Ectodermal cell (in vitro differentiated cells): ENCODE measurements around the gene ALDH3B1.

Experiments
- H3K27ac ChIP-seq: 2 replicates; pipeline ENCODE4 v1.7.0; 2013; ENCODE audit warnings: mild to moderate bottlenecking, low read depth, low read length; ENCODE audit not compliant: insufficient read depth, poor library complexity, severe bottlenecking
- H3K27me3 ChIP-seq: 2 replicates; pipeline ENCODE4 v1.7.0; 2013; ENCODE audit warnings: mild to moderate bottlenecking, low read length; ENCODE audit not compliant: insufficient read depth, control insufficient read depth, poor library complexity, severe bottlenecking
- H3K36me3 ChIP-seq: one replicate; pipeline ENCODE4 v1.7.0; 2013; ENCODE audit warnings: low read length; ENCODE audit not compliant: control insufficient read depth, insufficient read depth
- H3K4me1 ChIP-seq: one replicate; pipeline ENCODE4 v1.7.0; 2013; ENCODE audit warnings: low read length; ENCODE audit not compliant: control insufficient read depth, insufficient read depth
- H3K4me3 ChIP-seq: 2 replicates; pipeline ENCODE4 v1.7.0; 2013; ENCODE audit warnings: low read depth, low read length, control low read depth; ENCODE audit not compliant: insufficient read depth
- H3K9me3 ChIP-seq: 2 replicates; pipeline ENCODE4 v1.7.0; 2013; ENCODE audit warnings: mild to moderate bottlenecking, low read length, moderate library complexity; ENCODE audit not compliant: control insufficient read depth
- WGBS, 2 experiments: methylation state at CpG; one replicate each; pipeline ENCODE4 v1.1.7; 2013; ENCODE audit warnings: missing lambda C conversion rate in 2 of 2; 5-methylcytosine and 5-hydroxymethylcytosine counted together

ALDH3B1 gene

DNA sequence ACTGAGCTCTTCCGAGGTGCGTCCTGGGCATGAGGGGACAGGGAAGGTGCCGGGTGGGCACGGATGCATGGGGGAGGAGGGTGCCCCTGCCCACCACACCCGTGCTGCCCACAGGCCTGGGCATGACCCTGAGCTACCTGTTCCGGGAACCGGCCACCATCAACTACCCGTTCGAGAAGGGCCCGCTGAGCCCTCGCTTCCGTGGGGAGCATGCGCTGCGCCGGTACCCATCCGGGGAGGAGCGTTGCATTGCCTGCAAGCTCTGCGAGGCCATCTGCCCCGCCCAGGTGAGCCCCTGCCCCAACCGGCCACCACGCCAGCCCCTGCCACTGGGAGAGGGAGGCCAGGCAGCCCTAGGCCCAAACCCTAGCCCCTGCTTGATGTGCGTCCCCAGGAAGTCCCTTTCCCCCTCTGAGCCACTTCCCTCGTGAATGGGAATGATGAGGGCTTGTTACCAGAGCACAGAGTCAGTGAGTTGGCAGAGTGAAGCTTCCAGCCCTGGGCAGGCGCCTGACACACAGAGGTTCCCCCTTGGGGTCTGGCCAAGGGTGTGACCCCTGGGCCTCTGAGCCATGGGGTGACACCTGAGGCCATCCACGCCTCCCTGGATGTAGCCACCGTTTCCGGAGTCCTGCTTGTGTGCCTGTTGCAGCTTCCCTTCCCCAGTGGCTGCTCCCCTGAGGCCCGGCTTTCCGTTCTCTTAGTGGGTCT, 23.0 kb downstream of the ALDH3B1 start:
- no peaks in the 10 kb centered on the region for H3K27me3 ChIP-seq
- H3K4me1 ChIP-seq, result peaks cover 24% of the 10 kb centered on the region
- H3K4me3 ChIP-seq, result no peak overlapping the region
- WGBS, 2 experiments, result 96% methylated on average over 29 of the region's 29 CpGs
- no peaks in the 10 kb centered on the region for H3K9me3 ChIP-seq
- H3K27ac ChIP-seq, result no peak overlapping the region
- peaks cover 21% of the 10 kb centered on the region for H3K36me3 ChIP-seq

DNA sequence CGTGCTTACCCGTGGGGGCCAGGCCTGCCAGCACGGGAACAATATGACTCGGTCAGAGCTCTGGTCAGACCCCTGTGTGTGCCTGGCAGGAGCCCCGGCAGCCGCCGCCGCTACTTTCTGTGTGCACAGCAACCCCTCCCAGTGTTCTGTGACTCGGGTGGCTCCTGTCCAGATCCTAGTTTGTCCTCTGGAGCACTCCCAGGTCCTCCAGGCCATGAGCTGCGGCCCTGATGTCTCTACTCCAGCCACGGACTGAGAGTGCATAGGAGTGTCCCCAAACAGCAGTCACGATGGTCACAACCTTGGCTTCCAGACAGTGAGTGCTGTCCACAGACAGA, 23.6 kb downstream of the ALDH3B1 start:
- Histone ChIP-seq H3K36me3 (peaks cover 21% of the 10 kb centered on the region), H3K27ac (no peak overlapping the region), H3K9me3 (no peaks in the 10 kb centered on the region), H3K4me3 (no peak overlapping the region), H3K4me1 (peaks cover 27% of the 10 kb centered on the region), H3K27me3 (no peaks in the 10 kb centered on the region)
- 95 to 96% methylated on average over 12 of the region's 12 CpGs for WGBS, 2 experiments

DNA sequence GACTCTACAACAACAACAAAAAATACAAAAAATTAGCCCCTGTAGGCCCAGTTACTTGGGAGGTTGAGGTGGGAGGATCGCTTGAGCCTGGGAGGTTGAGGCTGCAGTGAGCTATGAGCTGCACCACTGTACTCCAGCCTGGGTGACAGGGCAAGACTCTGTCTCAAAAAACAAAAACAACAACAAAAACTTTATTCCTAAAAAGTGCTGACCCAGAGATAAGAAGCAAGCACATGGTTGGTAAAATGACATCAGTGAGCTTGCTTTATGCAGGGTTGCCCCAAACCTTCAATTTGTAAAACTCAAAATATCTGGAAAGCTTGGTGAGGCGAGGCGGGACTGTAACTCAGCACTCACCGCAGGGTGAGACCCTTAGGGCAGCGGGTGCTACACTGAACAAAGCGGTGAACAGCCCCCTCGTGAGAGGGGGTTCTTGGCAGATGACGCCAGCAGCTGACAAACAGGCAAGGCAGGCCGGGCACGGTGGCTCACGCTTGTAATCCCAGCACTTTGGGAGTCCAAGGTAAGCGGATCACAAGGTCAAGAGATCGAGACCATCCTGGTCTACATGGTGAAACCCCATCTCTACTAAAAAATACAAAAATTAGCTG, 25.2 kb downstream of the ALDH3B1 start:
- H3K27me3 ChIP-seq, result no peaks in the 10 kb centered on the region
- peaks cover 21% of the 10 kb centered on the region for H3K36me3 ChIP-seq
- whole genome bisulfite sequencing, 2 experiments, result 89 to 92% methylated on average over 13 of the region's 13 CpGs

DNA sequence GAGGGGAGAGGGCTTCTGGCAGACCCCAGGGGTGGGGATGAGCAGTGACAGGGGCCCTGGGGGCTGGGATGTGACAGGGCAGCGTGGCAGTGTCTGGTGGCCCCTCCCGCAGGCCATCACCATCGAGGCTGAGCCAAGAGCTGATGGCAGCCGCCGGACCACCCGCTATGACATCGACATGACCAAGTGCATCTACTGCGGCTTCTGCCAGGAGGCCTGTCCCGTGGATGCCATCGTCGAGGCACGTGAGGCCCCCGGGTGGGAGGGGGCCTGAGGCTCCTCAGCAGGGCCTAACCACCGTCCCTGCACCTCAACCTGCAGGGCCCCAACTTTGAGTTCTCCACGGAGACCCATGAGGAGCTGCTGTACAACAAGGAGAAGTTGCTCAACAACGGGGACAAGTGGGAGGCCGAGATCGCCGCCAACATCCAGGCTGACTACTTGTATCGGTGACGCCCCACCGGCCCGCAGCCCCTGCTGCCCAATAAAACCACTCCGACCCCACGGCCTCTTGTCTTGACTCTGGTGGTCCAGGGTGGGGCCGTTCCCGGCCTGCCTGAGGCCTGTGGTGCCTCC, 26.1 kb downstream of the ALDH3B1 start:
- peaks cover 21% of the 10 kb centered on the region for H3K36me3 ChIP-seq
- H3K9me3 ChIP-seq, result no peaks in the 10 kb centered on the region
- no peaks in the 10 kb centered on the region for H3K27me3 ChIP-seq
- no peak overlapping the region for H3K4me3 ChIP-seq
- peaks cover 29% of the 10 kb centered on the region for H3K4me1 ChIP-seq
- 91% methylated on average over 27 of the region's 27 CpGs for WGBS, 2 experiments
- H3K27ac ChIP-seq, result no peak overlapping the region

More for the DNA sequence above, 25.2 kb downstream of the ALDH3B1 start:
- no peaks in the 10 kb centered on the region for H3K9me3 ChIP-seq
- H3K27ac ChIP-seq, result no peak overlapping the region
- H3K4me1 ChIP-seq, result peaks cover 28% of the 10 kb centered on the region
- H3K4me3 ChIP-seq, result no peak overlapping the region

DNA sequence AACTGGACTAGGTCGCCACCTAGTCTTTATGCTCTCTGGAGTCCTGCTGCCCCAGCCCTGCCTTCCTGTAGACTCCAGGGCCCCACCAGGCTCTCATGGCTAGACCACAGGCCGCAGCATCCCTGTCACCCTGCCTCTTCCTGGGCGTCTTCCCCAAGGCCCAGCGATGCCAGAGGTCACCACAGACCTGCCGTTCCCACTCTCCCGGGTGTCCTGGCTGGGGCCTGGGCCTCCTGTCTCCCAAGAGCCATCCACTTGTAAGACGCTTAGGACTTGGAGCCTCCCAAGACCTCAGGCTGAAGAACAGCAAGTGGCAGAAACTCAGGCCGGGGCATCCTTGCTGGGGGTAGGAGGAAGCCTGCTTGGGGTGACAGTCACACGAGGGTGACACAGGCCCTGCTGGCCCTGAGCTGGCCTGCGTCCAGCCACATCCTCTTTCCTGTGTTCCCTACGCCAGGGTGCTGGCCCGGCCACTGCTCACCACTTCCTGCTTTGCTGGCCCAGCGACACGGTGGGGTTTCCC, 26.7 kb downstream of the ALDH3B1 start:
- H3K27ac ChIP-seq, result no peak overlapping the region
- H3K4me1 ChIP-seq, result peaks cover 23% of the 10 kb centered on the region
- 93 to 94% methylated on average over 14 of the region's 14 CpGs for WGBS, 2 experiments
- peaks cover 21% of the 10 kb centered on the region for H3K36me3 ChIP-seq
- no peak overlapping the region for H3K4me3 ChIP-seq
- H3K9me3 ChIP-seq, result no peaks in the 10 kb centered on the region
- H3K27me3 ChIP-seq, result no peaks in the 10 kb centered on the region

DNA sequence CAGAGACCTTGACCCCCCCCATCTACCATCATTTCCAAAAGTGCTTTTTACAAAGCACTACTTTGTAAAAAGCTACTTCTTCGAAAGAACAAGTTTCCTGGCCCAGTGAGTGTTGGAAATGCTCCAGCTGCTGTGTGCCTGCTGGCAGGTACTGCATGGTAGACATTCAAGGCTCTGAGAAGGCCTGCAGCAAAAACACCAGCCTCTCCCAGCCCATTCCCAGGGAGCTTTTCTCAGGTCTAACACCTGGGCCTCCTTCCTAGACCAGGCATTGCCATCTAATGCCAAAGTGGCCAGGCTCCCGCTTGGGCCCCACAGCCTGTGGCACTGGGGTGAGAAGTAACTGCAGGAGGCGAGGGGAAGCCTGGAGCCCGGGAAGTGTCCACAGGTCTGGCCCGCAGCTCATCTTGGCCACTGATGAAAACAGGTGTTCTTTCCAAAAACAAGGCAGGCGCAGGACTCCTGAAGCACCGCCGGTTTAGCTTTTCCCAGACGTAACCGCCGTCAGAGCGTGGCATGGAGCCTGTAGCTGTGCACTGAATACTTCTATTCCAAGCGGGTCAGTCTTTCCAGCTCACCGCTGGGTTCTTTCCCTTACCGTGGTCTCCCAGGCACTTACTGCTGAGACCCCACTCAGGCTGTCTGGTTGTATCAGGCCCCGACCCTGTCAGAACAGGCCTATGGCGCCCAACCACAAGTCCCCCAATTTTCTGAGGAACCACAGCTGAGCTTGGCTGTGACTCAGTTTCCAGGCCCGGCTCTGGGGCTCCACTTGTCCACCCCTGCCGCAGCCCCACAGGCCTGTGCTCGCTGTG, 27.5 kb downstream of the ALDH3B1 start:
- Histone ChIP-seq H3K27me3 (no peaks in the 10 kb centered on the region), H3K27ac (no peak overlapping the region), H3K4me3 (no peak overlapping the region), H3K9me3 (no peaks in the 10 kb centered on the region), H3K4me1 (peaks cover 19% of the 10 kb centered on the region), H3K36me3 (peaks cover 19% of the 10 kb centered on the region)
- WGBS, 2 experiments, result 93 to 94% methylated on average over 20 of the region's 20 CpGs

DNA sequence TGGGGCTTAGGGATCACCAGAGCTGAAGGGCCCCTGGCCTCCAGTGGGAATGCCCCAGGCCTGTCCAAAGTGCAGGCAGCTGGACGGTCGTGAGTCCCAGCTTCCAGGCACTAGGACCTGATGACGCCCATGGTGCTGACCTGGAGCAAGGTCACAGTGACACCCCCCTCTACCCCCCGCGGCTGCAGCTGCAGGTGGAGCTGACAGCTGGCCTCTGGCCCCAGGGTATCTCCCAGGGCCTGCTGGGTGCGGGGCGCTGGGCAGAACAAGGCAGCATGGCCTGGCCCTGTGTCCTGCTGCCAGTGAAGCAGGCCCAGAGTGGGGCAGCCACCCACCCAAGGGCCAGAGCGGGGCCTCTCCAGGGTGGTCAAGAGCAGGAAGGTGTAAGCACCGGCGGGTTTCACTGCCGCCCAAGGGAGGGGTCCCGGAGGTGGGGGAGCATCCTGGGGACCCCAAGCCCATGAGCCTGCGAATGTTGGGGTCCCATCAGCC, 28.1 kb downstream of the ALDH3B1 start:
- H3K27ac ChIP-seq, result no peak overlapping the region
- no peaks in the 10 kb centered on the region for H3K9me3 ChIP-seq
- no peaks in the 10 kb centered on the region for H3K27me3 ChIP-seq
- H3K4me1 ChIP-seq, result peaks cover 19% of the 10 kb centered on the region
- H3K36me3 ChIP-seq, result peaks cover 13% of the 10 kb centered on the region
- WGBS, 2 experiments, result 61 to 64% methylated on average over 13 of the region's 13 CpGs
- no peak overlapping the region for H3K4me3 ChIP-seq

DNA sequence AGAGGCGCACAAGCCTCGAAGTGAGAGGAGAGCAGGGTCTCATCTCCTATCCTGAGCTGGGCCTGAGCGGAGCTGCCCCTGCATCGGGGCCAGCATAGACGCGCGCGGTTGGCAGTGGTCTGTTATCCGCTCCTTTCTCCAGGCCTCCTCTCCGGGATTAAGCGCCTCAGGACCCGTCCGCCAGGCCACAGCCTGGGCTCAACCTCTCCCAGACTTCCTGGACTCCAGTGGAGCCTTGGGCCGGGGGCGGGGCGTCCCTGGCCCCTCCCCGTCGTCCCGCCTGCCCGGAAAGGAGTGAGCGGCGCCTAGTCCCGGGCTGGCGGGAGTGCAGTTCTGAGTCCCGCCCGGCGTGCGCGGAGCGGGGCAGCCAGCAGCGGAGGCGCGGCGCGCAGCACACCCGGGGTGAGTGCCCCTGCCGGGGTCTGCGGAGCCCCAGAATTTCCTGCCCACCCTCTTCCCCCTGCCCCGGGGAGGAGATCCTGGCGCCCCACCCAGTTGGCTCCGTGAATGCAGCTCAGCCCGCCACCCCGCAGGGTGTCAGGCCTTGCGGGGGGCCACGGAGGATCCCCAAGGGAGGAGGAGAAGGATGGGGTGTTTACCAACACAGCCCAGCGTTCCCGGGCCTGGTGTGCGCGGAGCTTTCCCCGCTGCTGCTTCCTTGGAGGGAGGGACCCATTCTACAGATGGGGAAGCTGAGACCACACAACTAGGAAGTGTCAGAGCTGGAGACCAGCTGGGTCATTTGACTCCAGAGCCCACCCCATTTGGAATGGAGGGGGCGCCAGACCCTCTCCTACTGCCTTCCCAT, 28.8 kb downstream of the ALDH3B1 start, which contains the start of gene TCIRG1:
TSS of gene TCIRG1 (plus strand) at position 308 of the 808 bp plus-strand sequence. CDS start 2,247 bp downstream, outside the sequence.
- Histone ChIP-seq H3K9me3 (no peaks in the 10 kb centered on the region), H3K36me3 (peaks cover 6% of the 10 kb centered on the region), H3K27ac (no peak within 1 kb of the TSS), H3K27me3 (no peaks in the 10 kb centered on the region), H3K4me3 (peak within 1 kb of the TSS; percentile 43), H3K4me1 (peaks cover 19% of the 10 kb centered on the region)
- WGBS, 2 experiments, result 20 to 21% methylated on average over 51 of the region's 51 CpGs

DNA sequence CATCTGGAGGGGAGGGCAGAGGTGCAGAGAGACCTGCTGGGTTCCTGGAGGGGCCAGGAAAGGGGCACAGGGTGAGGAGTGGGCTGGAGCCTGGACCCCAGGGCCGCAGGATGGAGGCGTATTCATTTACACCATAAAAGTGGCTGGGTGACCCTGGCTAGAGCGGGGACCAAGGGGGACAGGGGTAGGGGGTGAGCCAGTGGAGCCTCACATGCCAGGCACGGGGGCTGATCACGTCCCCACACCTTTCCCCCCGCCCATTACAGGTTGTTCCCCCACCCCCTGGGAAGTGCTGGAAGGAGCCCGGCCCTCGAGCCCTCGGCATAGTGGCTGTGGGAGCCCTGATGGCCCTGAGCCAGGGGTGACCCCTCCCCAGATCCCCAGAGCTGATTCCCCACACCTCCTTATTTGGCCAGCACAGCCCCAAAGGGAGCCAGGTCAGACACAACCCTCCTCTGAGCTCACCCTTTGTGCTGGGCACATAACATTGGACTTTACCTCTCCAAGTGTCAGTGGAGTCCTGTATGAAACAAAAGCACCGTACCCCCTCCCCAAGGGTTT, 29.5 kb downstream of the ALDH3B1 start:
- 79 to 82% methylated on average over 9 to 10 of the region's 10 CpGs for WGBS, 2 experiments
- no peak overlapping the region for H3K27ac ChIP-seq
- H3K4me1 ChIP-seq, result peaks cover 19% of the 10 kb centered on the region
- no peak overlapping the region for H3K4me3 ChIP-seq
- no peaks in the 10 kb centered on the region for H3K9me3 ChIP-seq
- H3K27me3 ChIP-seq, result no peaks in the 10 kb centered on the region
- no peaks in the 10 kb centered on the region for H3K36me3 ChIP-seq
